Thyroid gland (tissue), 4 donors: Measurements from ENCODE around the gene ZNHIT1.

Source experiments
- CTCF ChIP-seq, 6 experiments: fragments of 200-600 bp in 3 of 6; fragments of 450-650 bp in 3 of 6; sonication (generic) in 3 of 6; IDR thresholded peaks; one replicate each; pipeline ENCODE4 v1.5.1; 2016 to 2019; ENCODE audit warnings: antibody characterized with exemption in 6 of 6, mild to moderate bottlenecking in 2 of 6, inconsistent platforms in 1 of 6, moderate library complexity in 1 of 6
- POLR2A ChIP-seq, 2 donors: fragments of 450-650 bp; IDR thresholded peaks; one replicate each; pipeline ENCODE4 v1.6.1; 2017; ENCODE audit warnings: antibody characterized with exemption in 2 of 2, mild to moderate bottlenecking in 2 of 2, moderate library complexity in 1 of 2

DNA sequence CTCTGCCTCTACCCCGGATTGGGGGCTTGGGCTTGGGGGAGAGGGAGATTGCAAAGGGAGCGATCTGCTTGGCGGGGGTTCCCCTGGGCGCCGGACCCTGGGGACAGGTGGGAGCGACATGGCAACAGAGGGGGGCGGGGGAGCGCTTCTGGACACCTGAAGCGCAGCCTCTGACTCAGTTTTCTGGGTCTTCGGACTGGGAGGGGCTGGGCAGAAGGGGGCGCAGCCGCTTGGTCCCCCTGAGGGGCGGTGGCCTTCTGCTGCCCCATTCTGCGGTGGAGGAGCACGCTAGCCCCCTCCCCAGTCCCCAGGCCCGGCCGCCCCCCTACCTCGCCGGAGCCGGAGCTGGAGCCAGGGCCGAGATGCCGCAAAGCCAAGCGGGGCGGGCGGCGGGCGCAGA, 38.3 kb upstream of the ZNHIT1 start:
- TF ChIP-seq POLR2A (IDR thresholded peaks at IDR 0.05) (no peak), CTCF (IDR thresholded peaks at IDR 0.05) (no peak)
